ENCODE measurements around the gene PKD1.

DNA sequence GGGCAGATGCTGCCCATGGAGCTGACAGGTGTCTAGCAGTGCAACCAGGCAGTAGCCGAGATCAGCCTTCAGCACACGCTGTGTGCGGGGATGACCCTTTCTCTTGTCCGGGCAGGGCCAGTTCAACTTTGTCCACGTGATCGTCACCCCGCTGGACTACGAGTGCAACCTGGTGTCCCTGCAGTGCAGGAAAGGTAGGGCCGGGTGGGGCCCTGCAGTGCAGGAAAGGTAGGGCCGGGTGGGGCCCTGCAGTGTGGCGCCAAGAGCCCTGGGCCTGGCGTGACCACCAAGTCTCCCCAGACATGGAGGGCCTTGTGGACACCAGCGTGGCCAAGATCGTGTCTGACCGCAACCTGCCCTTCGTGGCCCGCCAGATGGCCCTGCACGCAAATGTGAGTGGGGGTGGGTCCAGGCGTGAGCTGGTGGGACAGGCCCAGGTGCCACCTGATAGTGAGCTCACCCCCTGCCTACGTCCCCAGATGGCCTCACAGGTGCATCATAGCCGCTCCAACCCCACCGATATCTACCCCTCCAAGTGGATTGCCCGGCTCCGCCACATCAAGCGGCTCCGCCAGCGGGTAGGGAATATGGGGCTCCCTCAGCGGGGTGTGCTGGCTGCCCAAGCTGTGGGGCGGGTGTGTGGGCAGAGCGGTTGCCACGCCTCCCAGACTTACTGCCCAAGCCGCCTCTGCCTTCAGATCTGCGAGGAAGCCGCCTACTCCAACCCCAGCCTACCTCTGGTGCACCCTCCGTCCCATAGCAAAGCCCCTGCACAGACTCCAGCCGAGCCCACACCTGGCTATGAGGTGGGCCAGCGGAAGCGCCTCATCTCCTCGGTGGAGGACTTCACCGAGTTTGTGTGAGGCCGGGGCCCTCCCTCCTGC lies 47.7 kb downstream of the PKD1 start:
- TF ChIP-seq POLR2AphosphoS5 (IDR thresholded peaks at IDR 0.05; ENCODE audit: low read depth, low read length) (no peak), POLR2A (IDR thresholded peaks at IDR 0.05; ENCODE audit: low read depth, low read length) (no peak)

All from GM12892 (cell line).